H1 (cell line): ENCODE measurements around the gene BSG. TPM values are rescaled to one million over a fixed set of nuclear protein-coding genes. Genes with fewer than 3 reads are reported as not detected.

ENCODE experiments used
- CTCF ChIA-PET: fragments of 300-600 bp; sonication (Branson Sonifier 250); formaldehyde crosslinking; loops from one replicate; lab custom pipeline; 2021; ENCODE audit not compliant: partially characterized antibody; lab: Charles Lee
- POLR2A ChIA-PET: fragments of 300-600 bp; sonication (Branson Sonifier 250); formaldehyde crosslinking; loops from one replicate; lab custom pipeline; 2021; ENCODE audit warnings: inconsistent platforms; ENCODE audit not compliant: partially characterized antibody; lab: Charles Lee
- DNase-seq, 2 experiments: peaks; one replicate each; pipeline versions ENCODE4 v3.0.0 to v3.0.0-alpha.2; 2010 to 2022; ENCODE audit warnings: low spot score in 2 of 2, low read depth in 1 of 2, mixed read lengths in 1 of 2
- FAIRE-seq: peaks from 2 replicates; lab custom pipeline; 2011; peaks lifted over from hg19 to GRCh38; lab: Jason Lieb, UNC
- H2AFZ ChIP-seq: 2 replicates; pipeline ENCODE4 v1.8.1; 2012; ENCODE audit warnings: low read length, inconsistent platforms
- H2AK5ac ChIP-seq: 2 replicates; pipeline ENCODE4 v1.6.1; 2013; ENCODE audit warnings: low read depth, low read length
- H2BK120ac ChIP-seq: replicated peaks from 2 replicates; pipeline ENCODE3; 2013; ENCODE audit warnings: low read depth, low read length, inconsistent platforms
- H2BK12ac ChIP-seq: 2 replicates; pipeline ENCODE4 v1.6.1; 2013; ENCODE audit warnings: low read depth, low read length
- H2BK15ac ChIP-seq: 2 replicates; pipeline ENCODE4 v1.6.1; 2013; ENCODE audit warnings: low read length
- H2BK20ac ChIP-seq: 2 replicates; pipeline ENCODE4 v1.6.1; 2013; ENCODE audit warnings: low read length
- H2BK5ac ChIP-seq: 2 replicates; pipeline ENCODE4 v1.6.1; 2013; ENCODE audit warnings: low read depth, low read length
- H3K14ac ChIP-seq: 2 replicates; pipeline ENCODE4 v1.6.1; 2013; ENCODE audit warnings: inconsistent platforms; ENCODE audit not compliant: insufficient read length
- H3K18ac ChIP-seq: 2 replicates; pipeline ENCODE4 v1.6.1; 2013; ENCODE audit warnings: low read length; ENCODE audit errors: extremely low read depth
- H3K23ac ChIP-seq: 2 replicates; pipeline ENCODE4 v1.6.1; 2013; ENCODE audit warnings: inconsistent platforms; ENCODE audit not compliant: insufficient read length
- H3K23me2 ChIP-seq: 2 replicates; pipeline ENCODE4 v1.6.1; 2013; ENCODE audit warnings: low read depth, low read length
- H3K27ac ChIP-seq: 2 replicates; pipeline ENCODE4 v1.6.1; 2011; ENCODE audit warnings: low read depth, low read length, inconsistent platforms
- H3K27me3 ChIP-seq, 4 experiments: replicated peaks in 1 of 4; 1 replicate in 1 of 4; 2 replicates in 3 of 4; pipeline versions ENCODE4 v1.6.1 to v1.8.1; 2011 to 2013; ENCODE audit warnings: low read length in 3 of 4, mild to moderate bottlenecking in 3 of 4, inconsistent platforms in 2 of 4, mixed read lengths in 2 of 4, moderate library complexity in 1 of 4; ENCODE audit not compliant: control insufficient read depth in 3 of 4, insufficient read depth in 3 of 4; ENCODE audit errors: extremely low read depth in 1 of 4
- H3K36me3 ChIP-seq, 4 experiments: 2 replicates each; pipeline versions ENCODE4 v1.6.1 to v1.8.1; 2011 to 2013; ENCODE audit warnings: mild to moderate bottlenecking in 4 of 4, low read length in 3 of 4, moderate library complexity in 2 of 4, control low read depth in 1 of 4, inconsistent platforms in 1 of 4; ENCODE audit not compliant: insufficient read depth in 4 of 4, control insufficient read depth in 2 of 4
- H3K4ac ChIP-seq: replicated peaks from 2 replicates; pipeline ENCODE3; 2013; ENCODE audit warnings: low read length, low read depth, mixed read lengths, inconsistent platforms; ENCODE audit not compliant: insufficient read length
- H3K4me1 ChIP-seq, 4 experiments: replicated peaks in 1 of 4; 1 replicate in 1 of 4; 2 replicates in 3 of 4; pipeline versions ENCODE4 v1.6.1 to v1.8.1; 2011 to 2013; ENCODE audit warnings: low read length in 3 of 4, inconsistent platforms in 2 of 4, mixed read lengths in 1 of 4; ENCODE audit not compliant: insufficient read depth in 4 of 4, control insufficient read depth in 3 of 4
- H3K4me2 ChIP-seq, 2 experiments: 2 replicates each; pipeline versions ENCODE4 v1.6.1 to v1.8.1; 2011 to 2013; ENCODE audit warnings: low read depth in 2 of 2, low read length in 2 of 2, control low read depth in 1 of 2, inconsistent platforms in 1 of 2, mild to moderate bottlenecking in 1 of 2; ENCODE audit not compliant: insufficient read depth in 1 of 2
- H3K4me3 ChIP-seq, 4 experiments: fragments of 200-600, 300-600 bp in 1 of 4; sonication (generic), shearing (Covaris generic), sonication (Bioruptor Twin) in 1 of 4; 2 replicates each; pipeline versions ENCODE4 v1.5.1 to v1.8.1; 2011 to 2016; ENCODE audit warnings: low read length in 4 of 4, low read depth in 3 of 4, control low read depth in 2 of 4, inconsistent platforms in 2 of 4, mild to moderate bottlenecking in 2 of 4, mixed read lengths in 1 of 4, moderate library complexity in 1 of 4; ENCODE audit not compliant: insufficient read depth in 2 of 4; ENCODE audit errors: extremely low read depth in 1 of 4
- H3K56ac ChIP-seq: replicated peaks from 2 replicates; pipeline ENCODE3; 2013; ENCODE audit warnings: low read depth, mild to moderate bottlenecking, mixed read lengths, low read length, inconsistent platforms; ENCODE audit not compliant: insufficient read length
- H3K79me1 ChIP-seq: 2 replicates; pipeline ENCODE4 v1.6.1; 2013; ENCODE audit warnings: low read depth, low read length, control low read depth
- H3K79me2 ChIP-seq, 2 experiments: 2 replicates each; pipeline versions ENCODE4 v1.6.1 to v1.8.1; 2012 to 2013; ENCODE audit warnings: low read length in 2 of 2, mild to moderate bottlenecking in 2 of 2, inconsistent platforms in 1 of 2; ENCODE audit not compliant: insufficient read depth in 2 of 2, control insufficient read depth in 1 of 2
- H3K9ac ChIP-seq, 4 experiments: replicated peaks in 1 of 4; 1 replicate in 1 of 4; 2 replicates in 3 of 4; pipeline versions ENCODE4 v1.6.1 to v1.8.1; 2011 to 2013; ENCODE audit warnings: low read depth in 3 of 4, low read length in 3 of 4, control low read depth in 2 of 4, mild to moderate bottlenecking in 2 of 4, moderate library complexity in 2 of 4, inconsistent platforms in 1 of 4; ENCODE audit errors: extremely low read depth in 1 of 4
- H3K9me3 ChIP-seq, 2 experiments: 2 replicates each; pipeline versions ENCODE4 v1.6.1 to v1.8.1; 2012 to 2013; ENCODE audit warnings: mild to moderate bottlenecking in 2 of 2, moderate library complexity in 2 of 2, control low read depth in 1 of 2, inconsistent platforms in 1 of 2, low read depth in 1 of 2, low read length in 1 of 2, mixed read lengths in 1 of 2; ENCODE audit not compliant: insufficient read depth in 2 of 2
- H4K20me1 ChIP-seq, 2 experiments: replicated peaks in 1 of 2; 2 replicates each; pipeline versions ENCODE3 to v1.8.1; 2011 to 2013; ENCODE audit warnings: inconsistent platforms in 2 of 2, low read length in 2 of 2, mild to moderate bottlenecking in 1 of 2; ENCODE audit not compliant: insufficient read depth in 2 of 2, control insufficient read depth in 1 of 2
- H4K5ac ChIP-seq: 2 replicates; pipeline ENCODE4 v1.6.1; 2013; ENCODE audit warnings: low read length, low read depth, mixed read lengths, inconsistent platforms; ENCODE audit not compliant: insufficient read length
- H4K8ac ChIP-seq: 2 replicates; pipeline ENCODE4 v1.8.0; 2013; ENCODE audit warnings: mild to moderate bottlenecking, moderate library complexity, low read length, inconsistent platforms; ENCODE audit not compliant: insufficient read depth; ENCODE audit errors: extremely low read depth
- H4K91ac ChIP-seq: replicated peaks from 2 replicates; pipeline ENCODE3; 2013; ENCODE audit warnings: low read length, mixed read lengths, inconsistent platforms; ENCODE audit not compliant: insufficient read length
- BACH1 ChIP-seq: IDR thresholded peaks from 2 replicates; pipeline ENCODE4 v1.6.1; 2012; ENCODE audit warnings: low read length, improper control_type of control experiment
- FOSL1 ChIP-seq: IDR thresholded peaks from 2 replicates; pipeline ENCODE4 v1.6.1; 2011; ENCODE audit warnings: mild to moderate bottlenecking, low read depth, low read length, moderate library complexity; ENCODE audit not compliant: insufficient read depth
- JUN ChIP-seq: IDR thresholded peaks from 2 replicates; pipeline ENCODE4 v1.6.1; 2011; ENCODE audit warnings: low read depth, mild to moderate bottlenecking, improper control_type of control experiment, low read length
- POLR2AphosphoS5 ChIP-seq: IDR thresholded peaks from 2 replicates; pipeline ENCODE4 v1.6.1; 2011; ENCODE audit warnings: low read depth, low read length
- SP4 ChIP-seq: IDR thresholded peaks from 2 replicates; pipeline ENCODE4 v1.6.1; 2012; ENCODE audit warnings: low read length, inconsistent platforms
- TCF12 ChIP-seq: IDR thresholded peaks from 2 replicates; pipeline ENCODE4 v1.6.1; 2011; ENCODE audit warnings: low read depth, mild to moderate bottlenecking, low read length
- TEAD4 ChIP-seq: IDR thresholded peaks from 2 replicates; pipeline ENCODE4 v1.6.1; 2012; ENCODE audit warnings: low read depth, low read length, inconsistent platforms, mixed read lengths
- YY1 ChIP-seq: IDR thresholded peaks from 2 replicates; pipeline ENCODE4 v1.6.1; 2011; ENCODE audit warnings: low read depth, mild to moderate bottlenecking, low read length
- ZNF274 ChIP-seq: IDR thresholded peaks from 2 replicates; pipeline ENCODE4 v1.7.0; 2012; ENCODE audit warnings: low read length, borderline replicate concordance; ENCODE audit errors: extremely low read depth
- WGBS, 2 experiments: shearing (Covaris generic) in 1 of 2; methylation state at CpG; one replicate each; pipeline versions ENCODE4 v1.1.6 to v1.1.7; 2013 to 2015; ENCODE audit warnings: low lambda C conversion rate in 2 of 2, mixed read lengths in 2 of 2, inconsistent platforms in 1 of 2, low coverage in 1 of 2, missing lambda C conversion rate in 1 of 2; ENCODE audit not compliant: insufficient replicate concordance in 2 of 2, insufficient coverage in 1 of 2, insufficient read length in 1 of 2; ENCODE audit errors: extremely low coverage in 1 of 2, missing lambda C conversion rate in 1 of 2; 5-methylcytosine and 5-hydroxymethylcytosine counted together
- polyA plus RNA-seq, 7 experiments: library from polyadenylated mRNA; depleted of rRNA in 3 of 7; stranded (reverse) in 5 of 7; unstranded in 2 of 7; fragments of >200 nt in 5 of 7; fragments of 200-250 nt in 2 of 7; gene quantifications; 1 replicate in 5 of 7; 2 replicates in 1 of 7; 4 replicates in 1 of 7; pipeline versions ENCODE4 v1.2.1 to v1.2.3, GENCODE V29; 2011 to 2013; ENCODE audit warnings: missing spikeins in 2 of 7, mixed read lengths in 2 of 7
- total RNA-seq: library from RNA; stranded (reverse); fragmentation: NEBNext Ultra II Directional; extraction: Animal tissue kit (Norgen Biotek cat#: 25700); gene quantifications from 2 replicates; pipeline ENCODE4 v1.2.1, GENCODE V29; 2021
- TF ChIP-seq, protein P1 (sequence below): IDR thresholded peaks from 2 replicates; pipeline ENCODE4 v1.6.1; 2012; ENCODE audit warnings: inconsistent platforms
- TF ChIP-seq, protein P2 (sequence below): IDR thresholded peaks from 2 replicates; pipeline ENCODE4 v1.6.1; 2011; ENCODE audit warnings: low read depth, mild to moderate bottlenecking, low read length; ENCODE audit not compliant: insufficient read depth

The BSG gene
- total and polyA plus RNA-seq, 2 of the 8 experiments (the other 6 are each of a cell fraction or from before 2014, with no cell fraction given), result 726 to 1,055 TPM

DNA sequence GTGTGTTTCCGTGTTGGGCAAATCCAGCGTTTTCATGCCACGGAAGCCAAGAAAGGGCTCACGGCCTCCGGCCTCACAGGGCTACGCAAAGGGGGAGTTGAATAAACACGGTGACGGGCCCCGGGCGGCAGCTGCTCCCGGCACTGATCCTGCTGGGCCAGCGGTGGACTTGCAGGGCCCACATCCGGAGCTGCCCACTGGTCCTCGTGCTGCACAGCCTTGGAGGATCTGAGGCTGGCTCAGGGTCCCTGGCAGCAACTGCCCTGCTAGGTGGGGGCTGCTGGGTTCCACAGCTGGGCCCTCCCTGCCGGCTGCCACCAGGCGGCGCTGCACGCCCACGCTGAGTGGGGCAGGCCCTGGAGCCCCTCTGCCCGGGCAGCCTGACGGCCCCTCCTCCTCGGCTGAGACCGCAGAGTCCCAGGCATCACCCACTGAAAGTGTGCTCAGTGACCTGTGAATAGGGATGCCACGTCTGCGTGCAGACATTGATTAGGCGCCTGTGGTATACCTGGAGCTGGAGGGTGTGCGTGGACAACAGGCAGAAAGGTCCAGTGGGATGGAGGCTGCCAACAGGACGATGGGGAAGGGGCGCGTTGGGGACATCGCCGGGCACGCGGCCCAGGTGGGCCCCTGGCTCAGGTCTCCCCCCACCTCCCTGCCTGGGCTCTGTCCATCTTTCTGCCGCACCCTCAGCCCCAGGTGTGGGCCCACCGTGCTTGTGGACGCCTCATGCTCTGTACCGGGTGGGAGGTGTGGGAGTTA, 12.0 kb downstream of the BSG start:
- Histone ChIP-seq H4K20me1 (peaks cover 20 to 29% of the 10 kb centered on the region in 2 experiments), H3K14ac (no peak overlapping the region), H2BK20ac (no peak overlapping the region), H3K27me3 (peaks cover 11 to 13% (median 12%) of the 10 kb centered on the region in 4 experiments), H2BK120ac (no peak overlapping the region), H3K56ac (no peak overlapping the region), H3K4me1 (peaks cover 0 to 12% (median 5%) of the 10 kb centered on the region in 4 experiments; a peak in 5 of 7 replicates), H3K4me2 (no peak overlapping the region), H4K8ac (no peak overlapping the region; the same call in none of the 2 replicates), H3K36me3 (peaks cover 7 to 31% (median 23%) of the 10 kb centered on the region in 4 experiments; a peak in 6 of 8 replicates), H3K4ac (no peak overlapping the region), H3K79me2 (peaks cover 0 to 11% of the 10 kb centered on the region in 2 experiments; a peak in 2 of 4 replicates), H3K4me3 (no peak overlapping the region), H3K27ac (no peak overlapping the region), H4K91ac (no peak overlapping the region), H2AK5ac (no peak overlapping the region), H2BK15ac (no peak overlapping the region), H3K9me3 (no peaks in the 10 kb centered on the region), H3K18ac (0 out of 2 replicates have a peak overlapping the region, but pooled peaks have one; percentile 1), H3K23ac (no peak overlapping the region), H2AFZ (no peak overlapping the region), H2BK12ac (no peak overlapping the region), H3K9ac (no peak overlapping the region), H3K79me1 (peaks cover 3% of the 10 kb centered on the region), H3K23me2 (0 out of 2 replicates have a peak, but pooled peaks cover 2% of the 10 kb centered on the region), H2BK5ac (peak overlapping the region; percentile 56; the same call in 1 of the 2 replicates), H4K5ac (no peak overlapping the region)
- peak in 1 of 2 experiments; percentile 94 for DNase-seq
- ChIA-PET POLR2A (interaction anchor here (0.6 to 6.3 kb wide), 18 partner anchors 9 to 443 kb away, joined by 3 to 78 read pairs (median 4); partner anchors contain the start of genes BSG, CDC34 and GZMM), CTCF (interaction anchor here (0.7 to 4.7 kb wide), 20 partner anchors 9 to 313 kb away, joined by 3 to 51 read pairs (median 4); no protein-coding TSS in a partner anchor)
- no peak for FAIRE-seq
- WGBS, 2 experiments, result 62% methylated on average over 38 of the region's 38 CpGs; no CpG with 5 or more reads in 1 of the 2 experiments
- TF ChIP-seq FOSL1 (no peak), POLR2AphosphoS5 (peak; percentile 78), ZNF274 (no peak), TCF12 (0 out of 2 replicates have a peak, but pooled peaks have one; percentile 45), YY1 (0 out of 2 replicates have a peak, but pooled peaks have one; percentile 23), SP4 (no peak), TEAD4 (no peak), BACH1 (peak; percentile 97), JUN (no peak)
- TF ChIP-seq, protein P1, sequence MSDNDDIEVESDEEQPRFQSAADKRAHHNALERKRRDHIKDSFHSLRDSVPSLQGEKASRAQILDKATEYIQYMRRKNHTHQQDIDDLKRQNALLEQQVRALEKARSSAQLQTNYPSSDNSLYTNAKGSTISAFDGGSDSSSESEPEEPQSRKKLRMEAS, result peak; percentile 64
- TF ChIP-seq, protein P2, sequence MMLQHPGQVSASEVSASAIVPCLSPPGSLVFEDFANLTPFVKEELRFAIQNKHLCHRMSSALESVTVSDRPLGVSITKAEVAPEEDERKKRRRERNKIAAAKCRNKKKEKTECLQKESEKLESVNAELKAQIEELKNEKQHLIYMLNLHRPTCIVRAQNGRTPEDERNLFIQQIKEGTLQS, result no peak
